Measurements from ENCODE around the gene SPTLC3. TPM values are rescaled to one million over a fixed set of nuclear protein-coding genes. Genes with fewer than 3 reads are reported as not detected.
A peak's percentile ranks its signal among the peaks of the same experiment; 100 is the strongest.

SPTLC3 gene
- total and polyA plus RNA-seq, 5 donors = 4.2 to 16.9 (median 13.1) TPM

DNA sequence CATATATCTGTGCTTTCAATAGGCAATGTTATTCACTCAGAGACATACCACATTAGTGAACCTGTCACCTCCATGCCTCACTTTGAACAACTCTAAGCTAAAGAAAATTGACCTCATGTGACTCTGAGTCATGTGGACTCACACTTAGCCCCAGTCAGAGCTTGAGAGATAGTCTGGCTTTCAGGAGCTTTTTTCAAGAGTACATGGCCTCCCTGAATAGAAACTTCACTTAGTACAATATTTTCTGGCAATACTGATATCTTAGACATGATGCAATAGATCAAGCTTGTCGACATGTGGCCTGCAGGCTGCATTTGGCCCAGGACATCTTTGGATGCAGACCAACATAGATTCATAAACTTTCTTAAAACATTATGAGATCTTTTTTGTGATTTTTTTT, 8.5 kb downstream of the SPTLC3 start:
- Histone ChIP-seq H3K27ac (ENCODE audit: low read length) (no peak overlapping the region), H3K27me3 (ENCODE audit: control insufficient read depth, insufficient read depth) (no peaks in the 10 kb centered on the region), H3K9me3 (ENCODE audit: control insufficient read depth, low read length) (no peaks in the 10 kb centered on the region), H3K4me1 (ENCODE audit: control insufficient read depth, insufficient read depth, low read length) (no peaks in the 10 kb centered on the region), H3K4me3 (ENCODE audit: low read length) (no peak overlapping the region)
- 27% methylated on average over 1 of the region's 1 CpG for WGBS
- intact Hi-C loops (cut with DNase I) = no loop called here
- ATAC-seq (peak; percentile 60 to 68), DNase-seq (no peak)

DNA sequence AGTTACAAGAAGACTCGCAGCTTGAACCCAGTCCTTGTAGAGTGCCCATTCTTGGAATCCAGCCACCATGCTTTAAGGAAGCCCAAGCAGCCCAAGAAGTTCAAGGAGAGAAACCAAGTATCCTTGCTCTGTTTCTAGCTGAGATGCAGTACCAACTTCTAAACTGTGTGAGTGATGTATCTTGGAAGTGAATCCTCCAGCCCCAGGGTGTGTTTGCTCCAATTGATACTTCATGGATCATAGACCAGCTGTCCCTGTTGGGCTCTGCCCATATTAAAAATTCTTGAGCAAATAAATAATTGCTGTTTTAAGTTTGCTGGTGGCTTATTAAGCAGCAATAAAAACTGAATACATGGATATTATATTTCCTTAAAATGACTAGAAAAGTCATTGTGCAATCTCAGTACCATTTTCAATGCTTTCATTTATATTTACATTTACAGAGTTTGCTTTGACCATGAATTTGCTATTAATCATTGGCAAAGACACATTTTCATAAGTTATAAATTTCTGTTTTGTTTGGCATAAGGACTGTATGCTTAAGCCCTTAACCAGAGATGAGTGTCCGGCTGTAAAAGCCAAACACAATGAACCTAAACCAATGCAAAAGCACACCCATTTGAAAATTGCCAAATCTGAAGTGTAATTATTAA, 9.2 kb downstream of the SPTLC3 start:
- Histone ChIP-seq H3K4me1 (ENCODE audit: control insufficient read depth, insufficient read depth, low read length) (peaks cover 6% of the 10 kb centered on the region), H3K27me3 (ENCODE audit: control insufficient read depth, insufficient read depth) (no peaks in the 10 kb centered on the region), H3K9me3 (ENCODE audit: control insufficient read depth, low read length) (no peaks in the 10 kb centered on the region), H3K4me3 (ENCODE audit: low read length) (no peak overlapping the region), H3K27ac (ENCODE audit: low read length) (no peak overlapping the region)
- intact Hi-C loops (cut with DNase I) = no loop called here
- DNase-seq (no peak), ATAC-seq (no peak)
- 76% methylated on average over 2 of the region's 2 CpGs for WGBS

DNA sequence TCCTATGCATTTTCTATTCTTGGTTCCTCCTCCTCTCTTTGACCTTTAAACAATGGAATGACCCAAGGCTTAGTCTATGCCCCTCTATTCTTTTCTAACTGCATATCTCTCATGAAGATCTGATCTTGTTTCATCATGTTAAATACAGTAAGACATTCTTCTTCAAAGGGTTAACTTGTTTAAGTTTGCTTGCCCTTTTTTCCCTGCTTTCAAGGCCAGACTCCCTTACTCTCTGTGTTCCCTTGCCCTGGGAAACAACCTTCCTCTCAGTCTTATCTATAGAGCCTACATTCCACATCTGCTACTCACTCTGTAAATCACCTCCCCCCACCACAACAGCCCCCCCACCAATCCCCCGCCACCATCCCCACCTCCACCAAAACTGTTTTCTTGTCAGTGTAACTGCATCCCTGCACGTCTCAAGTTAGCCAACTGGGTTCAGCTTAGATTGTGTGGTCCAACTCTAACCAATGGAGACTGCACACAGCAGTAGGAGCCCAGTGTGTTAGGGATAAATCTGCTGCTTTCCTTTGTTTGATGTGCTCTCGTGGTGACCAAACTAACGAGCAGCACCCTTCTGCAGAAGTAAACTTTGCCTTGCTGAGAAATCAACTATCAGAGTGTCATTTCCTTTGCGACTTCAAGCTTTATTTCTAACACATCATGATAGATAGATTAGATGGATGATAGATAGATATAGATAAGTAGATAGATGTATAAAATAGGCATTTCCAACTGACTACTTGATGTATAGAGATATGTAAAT, 12.6 kb downstream of the SPTLC3 start:
- Histone ChIP-seq H3K4me1 (ENCODE audit: control insufficient read depth, insufficient read depth, low read length) (peaks cover 8% of the 10 kb centered on the region), H3K9me3 (ENCODE audit: control insufficient read depth, low read length) (no peaks in the 10 kb centered on the region), H3K27me3 (ENCODE audit: control insufficient read depth, insufficient read depth) (no peaks in the 10 kb centered on the region), H3K4me3 (ENCODE audit: low read length) (no peak overlapping the region), H3K27ac (ENCODE audit: low read length) (no peak overlapping the region)
- WGBS = 87% methylated on average over 5 of the region's 5 CpGs
- no peak for ATAC-seq
- no peak for DNase-seq
- intact Hi-C loops (cut with DNase I) = no loop called here

DNA sequence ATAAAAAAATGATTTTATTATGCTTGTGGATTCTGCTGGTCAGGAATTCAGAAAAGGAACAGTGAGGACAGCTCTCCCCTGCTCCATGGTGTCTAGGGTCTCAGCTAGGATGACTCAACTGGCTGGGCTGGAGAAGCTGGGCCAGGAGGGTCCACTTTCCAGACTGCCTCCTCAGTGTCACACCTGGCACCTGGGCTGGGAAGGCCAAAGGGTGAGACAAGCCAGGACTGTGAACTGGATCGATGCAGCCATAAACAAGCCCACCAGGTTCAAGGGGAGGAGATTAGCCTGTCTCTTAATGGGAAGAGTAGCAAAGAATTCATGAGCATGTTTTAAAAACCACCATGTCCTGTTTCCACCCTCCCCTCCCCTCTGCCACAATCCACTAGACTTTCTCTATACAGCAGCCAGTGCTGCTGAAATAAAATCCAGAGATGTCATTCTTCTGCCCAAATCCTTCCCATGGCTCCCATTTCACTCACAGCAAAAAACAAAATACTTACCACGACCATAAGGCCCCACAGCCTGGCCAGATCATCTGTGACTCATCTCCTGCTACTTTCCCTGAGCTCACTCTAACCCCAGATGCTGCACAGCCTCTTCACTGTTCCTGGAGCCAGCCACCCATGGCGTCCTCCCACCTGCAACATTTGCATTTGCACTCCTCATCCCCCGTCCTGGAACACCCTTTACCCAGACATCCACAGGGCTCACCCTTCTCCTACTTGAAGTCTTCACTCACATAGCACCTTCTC, 13.8 kb downstream of the SPTLC3 start:
- no peak for DNase-seq
- no peak for ATAC-seq
- 56% methylated on average over 4 of the region's 4 CpGs for WGBS
- no peak overlapping the region for H3K4me3 ChIP-seq (ENCODE audit: low read length)
- intact Hi-C loops (cut with DNase I) = no loop called here
- peaks cover 8% of the 10 kb centered on the region for H3K4me1 ChIP-seq (ENCODE audit: control insufficient read depth, insufficient read depth, low read length)
- no peaks in the 10 kb centered on the region for H3K27me3 ChIP-seq (ENCODE audit: control insufficient read depth, insufficient read depth)
- H3K27ac ChIP-seq (ENCODE audit: low read length) = no peak overlapping the region
- no peaks in the 10 kb centered on the region for H3K9me3 ChIP-seq (ENCODE audit: control insufficient read depth, low read length)

DNA sequence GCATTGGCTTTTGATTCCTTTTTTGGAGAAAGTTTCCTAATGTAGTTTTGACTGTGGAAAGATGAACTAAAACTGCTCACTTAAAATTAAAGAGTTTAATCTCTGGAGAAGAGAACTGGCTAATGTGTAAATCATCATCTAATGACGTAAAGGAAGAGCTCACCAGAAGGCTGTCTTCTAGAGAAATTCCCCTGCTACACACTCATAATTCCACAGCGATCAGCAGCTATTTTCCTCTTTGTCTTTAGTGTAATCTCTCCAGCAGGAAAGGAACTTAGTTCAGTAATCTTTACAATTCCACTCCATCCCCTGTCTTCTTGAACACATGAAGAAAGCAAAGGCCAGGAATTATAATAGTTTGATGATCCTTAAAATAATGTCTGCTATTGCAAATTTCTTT, 15.8 kb downstream of the SPTLC3 start:
- intact Hi-C loops (cut with DNase I) = no loop called here
- DNase-seq (no peak), ATAC-seq (no peak)
- Histone ChIP-seq H3K4me1 (ENCODE audit: control insufficient read depth, insufficient read depth, low read length) (peaks cover 8% of the 10 kb centered on the region), H3K9me3 (ENCODE audit: control insufficient read depth, low read length) (no peaks in the 10 kb centered on the region), H3K4me3 (ENCODE audit: low read length) (no peak overlapping the region), H3K27me3 (ENCODE audit: control insufficient read depth, insufficient read depth) (no peaks in the 10 kb centered on the region), H3K27ac (ENCODE audit: low read length) (no peak overlapping the region)
- WGBS = 62% methylated on average over 2 of the region's 2 CpGs

DNA sequence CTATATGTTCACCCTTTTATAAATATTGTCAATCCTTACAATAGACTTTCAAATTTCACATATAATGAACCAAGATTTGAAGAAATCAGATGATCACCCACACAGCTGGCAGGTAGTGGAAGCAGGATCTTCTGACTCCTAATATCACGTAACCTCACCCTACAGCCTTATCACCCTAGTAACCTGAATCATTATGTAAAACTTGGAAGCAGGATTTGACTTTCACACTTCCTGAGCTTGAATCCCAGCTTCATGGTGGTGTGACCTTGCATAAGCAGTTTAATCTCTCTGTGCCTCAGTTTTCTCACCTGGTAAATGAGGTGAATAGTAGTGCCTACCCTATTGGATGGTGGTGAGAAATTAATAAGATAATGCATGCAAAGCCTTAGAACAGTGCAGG, 16.4 kb downstream of the SPTLC3 start:
- Histone ChIP-seq H3K4me3 (ENCODE audit: low read length) (no peak overlapping the region), H3K9me3 (ENCODE audit: control insufficient read depth, low read length) (no peaks in the 10 kb centered on the region), H3K4me1 (ENCODE audit: control insufficient read depth, insufficient read depth, low read length) (peaks cover 8% of the 10 kb centered on the region), H3K27me3 (ENCODE audit: control insufficient read depth, insufficient read depth) (no peaks in the 10 kb centered on the region), H3K27ac (ENCODE audit: low read length) (no peak overlapping the region)
- intact Hi-C loops (cut with DNase I) = no loop called here
- 71% methylated on average over 1 of the region's 1 CpG for WGBS
- no peak for ATAC-seq
- no peak for DNase-seq

DNA sequence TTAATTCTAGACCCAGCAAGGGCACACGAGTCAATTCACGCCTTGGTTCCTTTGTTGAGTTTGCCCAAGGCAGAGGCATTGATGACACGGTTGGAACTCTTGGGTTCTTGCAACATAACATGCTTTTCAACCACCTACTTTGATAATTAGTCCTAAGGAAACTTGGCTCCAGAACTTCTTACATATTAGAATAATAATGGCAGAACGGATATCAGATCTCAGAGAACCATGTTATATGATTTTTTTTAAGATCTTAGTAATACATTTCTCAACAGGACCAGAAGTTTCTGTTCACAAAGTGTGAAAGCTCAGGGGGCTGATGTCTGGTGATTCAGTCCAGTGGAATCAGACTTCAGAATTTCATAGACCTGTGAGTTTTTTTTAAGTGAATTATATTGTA, 19.2 kb downstream of the SPTLC3 start:
- no peak for DNase-seq
- Histone ChIP-seq H3K27me3 (ENCODE audit: control insufficient read depth, insufficient read depth) (no peaks in the 10 kb centered on the region), H3K4me1 (ENCODE audit: control insufficient read depth, insufficient read depth, low read length) (peaks cover 2% of the 10 kb centered on the region), H3K9me3 (ENCODE audit: control insufficient read depth, low read length) (no peaks in the 10 kb centered on the region), H3K4me3 (ENCODE audit: low read length) (no peak overlapping the region), H3K27ac (ENCODE audit: low read length) (no peak overlapping the region)
- 72% methylated on average over 4 of the region's 4 CpGs for WGBS
- intact Hi-C loops (cut with DNase I) = no loop called here
- no peak for ATAC-seq

DNA sequence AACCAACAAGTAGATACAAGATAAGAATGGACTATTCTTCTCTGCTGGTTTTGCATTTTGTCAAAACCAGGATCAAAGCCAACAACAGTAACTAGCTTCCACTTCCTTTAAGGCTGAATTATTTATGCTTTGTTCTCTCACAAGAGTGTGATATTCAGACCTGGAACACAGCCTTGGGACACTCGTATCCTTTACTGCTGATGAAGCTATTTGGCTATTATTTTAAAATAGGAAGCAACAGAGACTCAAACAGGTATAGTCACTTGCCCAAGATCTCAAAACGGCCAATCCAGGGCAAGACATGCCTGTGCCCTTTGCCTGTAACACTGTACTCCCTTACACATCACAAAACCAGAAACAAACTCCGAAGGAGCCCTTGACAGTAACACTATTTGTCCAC, 19.9 kb downstream of the SPTLC3 start:
- H3K27me3 ChIP-seq (ENCODE audit: control insufficient read depth, insufficient read depth) = no peaks in the 10 kb centered on the region

DNA sequence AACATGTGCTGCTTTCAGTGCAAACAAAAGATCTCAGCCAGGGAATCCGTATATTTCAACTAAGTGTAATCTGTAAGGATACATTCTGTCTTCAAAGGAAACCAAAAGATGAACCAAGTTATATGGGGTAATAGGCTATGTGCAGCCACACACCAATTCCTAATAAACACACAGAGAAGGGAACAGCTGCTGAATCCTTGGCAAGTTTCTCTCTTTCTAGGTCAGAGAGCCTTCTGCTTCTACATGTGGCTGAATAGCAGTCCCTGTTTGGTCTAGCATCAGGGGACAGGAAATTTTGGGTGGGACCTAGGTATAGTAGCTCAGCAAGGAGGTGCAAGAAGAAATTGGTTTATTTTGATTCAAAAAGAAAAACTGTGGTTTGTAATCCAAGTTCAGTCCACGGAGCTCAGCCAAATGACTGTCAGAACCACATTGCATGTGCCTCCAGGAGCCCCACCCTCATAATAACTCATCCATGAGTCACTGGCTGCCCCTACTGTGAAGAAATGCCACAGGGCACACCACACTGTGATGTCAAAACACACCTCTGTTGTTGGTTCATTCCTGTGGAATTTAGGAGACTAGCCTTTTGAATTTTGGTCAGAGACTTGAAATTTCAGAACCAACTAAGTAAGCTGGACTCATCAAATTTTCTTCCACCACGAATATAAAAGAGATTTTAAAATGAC, 21.1 kb downstream of the SPTLC3 start:
- H3K9me3 ChIP-seq (ENCODE audit: control insufficient read depth, low read length) = no peaks in the 10 kb centered on the region
- no peak overlapping the region for H3K27ac ChIP-seq (ENCODE audit: low read length)
- no peaks in the 10 kb centered on the region for H3K4me1 ChIP-seq (ENCODE audit: control insufficient read depth, insufficient read depth, low read length)
- peak in 1 of 3 donors; percentile 22 for DNase-seq
- peak; percentile 67 to 74 for ATAC-seq
- no peak overlapping the region for H3K4me3 ChIP-seq (ENCODE audit: low read length)
- WGBS = 59% methylated on average over 3 of the region's 3 CpGs
- no peaks in the 10 kb centered on the region for H3K27me3 ChIP-seq (ENCODE audit: control insufficient read depth, insufficient read depth)
- intact Hi-C loops (cut with DNase I) = no loop called here

More for the DNA sequence above, 19.9 kb downstream of the SPTLC3 start:
- DNase-seq (no peak), ATAC-seq (no peak)
- intact Hi-C loops (cut with DNase I) = no loop called here
- no peaks in the 10 kb centered on the region for H3K9me3 ChIP-seq (ENCODE audit: control insufficient read depth, low read length)
- no peaks in the 10 kb centered on the region for H3K4me1 ChIP-seq (ENCODE audit: control insufficient read depth, insufficient read depth, low read length)
- no peak overlapping the region for H3K27ac ChIP-seq (ENCODE audit: low read length)
- no peak overlapping the region for H3K4me3 ChIP-seq (ENCODE audit: low read length)
- WGBS = 63% methylated on average over 3 of the region's 3 CpGs

DNA sequence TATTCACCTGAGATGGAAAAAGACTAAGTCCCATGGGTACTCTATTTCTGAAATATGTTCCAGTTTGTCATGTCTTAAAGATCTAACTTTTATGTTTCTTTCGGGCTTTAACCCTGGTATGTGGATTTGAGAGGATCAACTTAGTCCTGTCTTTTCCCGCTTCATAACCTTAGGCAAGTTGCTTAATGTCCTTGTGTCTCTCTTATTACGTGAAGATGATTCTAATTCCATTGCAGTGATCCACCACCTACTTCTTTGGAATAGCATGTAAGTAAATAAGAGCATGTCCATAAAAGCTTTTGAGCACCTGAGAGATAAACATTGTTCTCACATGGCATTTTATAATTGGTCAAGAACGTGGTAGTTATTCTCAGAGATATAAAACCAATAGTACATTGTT, 23.0 kb downstream of the SPTLC3 start:
- no peak for ATAC-seq
- WGBS = 93% methylated on average over 4 of the region's 4 CpGs
- Histone ChIP-seq H3K9me3 (ENCODE audit: control insufficient read depth, low read length) (no peaks in the 10 kb centered on the region), H3K27me3 (ENCODE audit: control insufficient read depth, insufficient read depth) (no peaks in the 10 kb centered on the region), H3K27ac (ENCODE audit: low read length) (no peak overlapping the region), H3K4me1 (ENCODE audit: control insufficient read depth, insufficient read depth, low read length) (no peaks in the 10 kb centered on the region), H3K4me3 (ENCODE audit: low read length) (no peak overlapping the region)
- intact Hi-C loops (cut with DNase I) = no loop called here
- no peak for DNase-seq

DNA sequence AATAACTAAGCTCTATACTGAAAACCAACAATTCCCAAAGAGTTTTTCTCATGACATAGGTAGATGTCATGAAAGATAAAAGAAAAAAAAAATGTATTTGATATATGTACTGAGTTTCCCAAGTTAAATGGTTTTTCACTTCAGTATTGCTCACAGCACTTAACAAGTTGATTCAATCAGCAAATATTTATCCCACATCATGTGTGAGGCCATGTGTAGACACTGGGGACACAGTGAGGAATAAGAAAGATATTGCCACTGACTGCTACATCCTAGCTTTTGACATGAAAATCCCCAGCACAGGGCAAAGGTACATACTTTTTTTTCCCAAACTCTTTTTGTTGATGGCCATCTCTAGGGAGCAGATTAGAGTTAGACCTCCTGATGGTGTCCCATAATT, 25.3 kb downstream of the SPTLC3 start:
- intact Hi-C loops (cut with DNase I) = no loop called here

More for the DNA sequence above, 25.3 kb downstream of the SPTLC3 start:
- DNase-seq = no peak
- no peak for ATAC-seq
- Histone ChIP-seq H3K4me1 (ENCODE audit: control insufficient read depth, insufficient read depth, low read length) (no peaks in the 10 kb centered on the region), H3K4me3 (ENCODE audit: low read length) (no peak overlapping the region), H3K9me3 (ENCODE audit: control insufficient read depth, low read length) (no peaks in the 10 kb centered on the region), H3K27ac (ENCODE audit: low read length) (no peak overlapping the region), H3K27me3 (ENCODE audit: control insufficient read depth, insufficient read depth) (no peaks in the 10 kb centered on the region)

Data from right cardiac atrium (tissue), 5 donors.